HFFc6 (cell line): Measurements from ENCODE around the gene CST11. TPM values are rescaled to one million over a fixed set of nuclear protein-coding genes. Genes with fewer than 3 reads are reported as not detected.

Experiments used
- DNase-seq: peaks from one replicate; pipeline ENCODE4 v3.0.0-alpha.2; 2018
- H3K27ac Mint-ChIP-seq: 2 replicates; pipeline ENCODE4 v1.8.0; 2020; ENCODE audit warnings: mild to moderate bottlenecking, mixed read lengths
- H3K27me3 Mint-ChIP-seq: 2 replicates; pipeline ENCODE4 v1.8.0; 2021; ENCODE audit warnings: mild to moderate bottlenecking, moderate library complexity, mixed read lengths; ENCODE audit not compliant: insufficient read depth
- H3K36me3 Mint-ChIP-seq: 2 replicates; pipeline ENCODE4 v1.8.0; 2021; ENCODE audit warnings: low read depth, mixed read lengths
- H3K4me1 Mint-ChIP-seq: 2 replicates; pipeline ENCODE4 v1.8.0; 2020; ENCODE audit warnings: low read depth, mixed read lengths
- H3K4me3 Mint-ChIP-seq: 2 replicates; pipeline ENCODE4 v1.8.0; 2020; ENCODE audit warnings: mild to moderate bottlenecking, moderate library complexity, mixed read lengths
- H3K9me3 Mint-ChIP-seq: 2 replicates; pipeline ENCODE4 v1.8.0; 2020; ENCODE audit warnings: mild to moderate bottlenecking, mixed read lengths
- CTCF ChIP-seq: fragments of 200-600 bp; sonication (generic); IDR thresholded peaks from 2 replicates; pipeline ENCODE4 v1.5.0; 2021; ENCODE audit warnings: antibody characterized with exemption, mild to moderate bottlenecking
- total RNA-seq, 6 experiments: library from RNA; stranded (reverse); fragmentation: NEBNext Ultra II Directional; extraction: Animal tissue kit (Norgen Biotek cat#: 25700); gene quantifications; 2 replicates in 1 of 6; 3 replicates in 5 of 6; pipeline ENCODE4 v1.2.3, GENCODE V29; 2021

CST11 gene
- total RNA-seq, 6 experiments from 2014 or later: not detected

- Mint-ChIP-seq H3K9me3 (no peaks in the 10 kb centered on the region), H3K27me3 (no peaks in the 10 kb centered on the region), H3K4me1 (peaks cover 57% of the 10 kb centered on the region), H3K4me3 (no peak overlapping the region), H3K36me3 (peaks cover 8% of the 10 kb centered on the region), H3K27ac (no peak overlapping the region)
- TF ChIP-seq CTCF: no peak
- no peak for DNase-seq
Observed at GRCh38 chr20:23408957-23409356, 43.7 kb downstream of the CST11 start.

- no peaks in the 10 kb centered on the region for H3K9me3 Mint-ChIP-seq
- no peak for DNase-seq
- peaks cover 54% of the 10 kb centered on the region for H3K4me1 Mint-ChIP-seq
- H3K4me3 Mint-ChIP-seq: no peak overlapping the region
- peaks cover 8% of the 10 kb centered on the region for H3K36me3 Mint-ChIP-seq
- TF ChIP-seq CTCF: no peak
- no peaks in the 10 kb centered on the region for H3K27me3 Mint-ChIP-seq
- no peak overlapping the region; the same call in 1 of the 2 replicates for H3K27ac Mint-ChIP-seq
Observed at GRCh38 chr20:23407781-23408464, 44.8 kb downstream of the CST11 start.

GRCh38 chr20:23406880-23407279 is 45.8 kb downstream of the CST11 start:
- Mint-ChIP-seq H3K27me3 (no peaks in the 10 kb centered on the region), H3K4me1 (peaks cover 46% of the 10 kb centered on the region), H3K27ac (no peak overlapping the region), H3K9me3 (no peaks in the 10 kb centered on the region), H3K4me3 (no peak overlapping the region), H3K36me3 (peaks cover 8% of the 10 kb centered on the region)
- TF ChIP-seq CTCF: no peak
- no peak for DNase-seq

GRCh38 chr20:23404196-23404595 is 48.5 kb downstream of the CST11 start:
- TF ChIP-seq CTCF: no peak
- Mint-ChIP-seq H3K27ac (no peak overlapping the region), H3K36me3 (peaks cover 16% of the 10 kb centered on the region), H3K27me3 (no peaks in the 10 kb centered on the region; the same call in 1 of the 2 replicates), H3K4me1 (peaks cover 43% of the 10 kb centered on the region), H3K4me3 (no peak overlapping the region), H3K9me3 (no peaks in the 10 kb centered on the region)
- DNase-seq: no peak

GRCh38 chr20:23403751-23404150 is 48.9 kb downstream of the CST11 start:
- Mint-ChIP-seq H3K4me1 (peaks cover 48% of the 10 kb centered on the region), H3K27me3 (no peaks in the 10 kb centered on the region; the same call in 1 of the 2 replicates)
- DNase-seq: no peak

More at GRCh38 chr20:23403751-23404150, 48.9 kb downstream of the CST11 start:
- Mint-ChIP-seq H3K9me3 (no peaks in the 10 kb centered on the region), H3K4me3 (no peak overlapping the region), H3K36me3 (peaks cover 16% of the 10 kb centered on the region), H3K27ac (no peak overlapping the region)
- TF ChIP-seq CTCF: no peak
